OCI-LY3 (cell line): Measurements from ENCODE around the gene S1PR4.
A peak's percentile ranks its signal among the peaks of the same experiment; 100 is the strongest.

Experiments
- H2AFZ ChIP-seq: fragments of 200-600, 300-600 bp; shearing (Covaris generic); 2 replicates; pipeline ENCODE4 v1.6.0; 2014; ENCODE audit warnings: antibody characterized with exemption, low read depth, low read length
- H3K27ac ChIP-seq: fragments of 200-600, 300-600 bp; sonication (generic); 2 replicates; pipeline ENCODE4 v1.5.1; 2014; ENCODE audit warnings: mild to moderate bottlenecking, low read length, moderate library complexity, mixed read lengths
- H3K27me3 ChIP-seq: fragments of 200-600, 300-600 bp; sonication (generic); 2 replicates; pipeline ENCODE4 v1.6.1; 2014; ENCODE audit warnings: low read depth, low read length, mixed read lengths
- H3K36me3 ChIP-seq: fragments of 200-600, 300-600 bp; sonication (generic); replicated peaks from 2 replicates; pipeline ENCODE3; 2014; ENCODE audit warnings: low read depth, low read length, mixed read lengths
- H3K4me1 ChIP-seq: fragments of 300-600, 200-600 bp; sonication (generic); 2 replicates; pipeline ENCODE4 v1.6.1; 2014; ENCODE audit warnings: low read length, mixed read lengths
- H3K4me2 ChIP-seq: fragments of 200-600, 300-600 bp; sonication (generic); 2 replicates; pipeline ENCODE4 v1.6.1; 2014; ENCODE audit warnings: low read length, mixed read lengths
- H3K4me3 ChIP-seq: fragments of 300-600, 200-600 bp; sonication (generic); 2 replicates; pipeline ENCODE4 v1.5.1; 2014; ENCODE audit warnings: antibody characterized with exemption, mild to moderate bottlenecking, low read length, moderate library complexity
- H3K79me2 ChIP-seq: fragments of 300-600, 200-600 bp; shearing (Covaris generic); 2 replicates; pipeline ENCODE4 v1.6.1; 2014; ENCODE audit warnings: mild to moderate bottlenecking, low read length, mixed read lengths
- H3K9ac ChIP-seq: fragments of 300-600, 200-600 bp; shearing (Covaris generic); 2 replicates; pipeline ENCODE4 v1.6.0; 2014; ENCODE audit warnings: mild to moderate bottlenecking, low read length, moderate library complexity
- H3K9me3 ChIP-seq: fragments of 200-600, 300-600 bp; shearing (Covaris generic); 2 replicates; pipeline ENCODE4 v1.6.1; 2014; ENCODE audit warnings: low read length, mixed read lengths; ENCODE audit not compliant: insufficient read depth
- H4K20me1 ChIP-seq: fragments of 200-600, 300-600 bp; sonication (generic); 2 replicates; pipeline ENCODE4 v1.6.1; 2016; ENCODE audit warnings: low read length, mixed read lengths; ENCODE audit not compliant: insufficient read depth
- CTCF ChIP-seq: fragments of 200-600, 300-600 bp; sonication (generic); IDR thresholded peaks from 2 replicates; pipeline ENCODE4 v1.5.1; 2014; ENCODE audit warnings: antibody characterized with exemption, low read length, low read depth
- EZH2phosphoT487 ChIP-seq: fragments of 200-600 bp; shearing (Covaris generic); IDR thresholded peaks from 2 replicates; pipeline ENCODE4 v1.6.1; 2018; ENCODE audit warnings: antibody characterized with exemption, mixed run types, low read depth

The S1PR4 gene

GRCh38 chr19:3154957-3155736, 23.4 kb upstream of the S1PR4 start:
- H3K79me2 ChIP-seq = peaks cover 54% of the 10 kb centered on the region
- peaks cover 52% of the 10 kb centered on the region for H3K4me1 ChIP-seq
- H3K27ac ChIP-seq = peak overlapping the region; percentile 68
- peaks cover 6% of the 10 kb centered on the region for H4K20me1 ChIP-seq
- no peaks in the 10 kb centered on the region for H3K9me3 ChIP-seq
- peak overlapping the region; percentile 34 for H3K9ac ChIP-seq
- peak overlapping the region; percentile 63 for H3K4me3 ChIP-seq
- no peak overlapping the region for H2AFZ ChIP-seq
- peak overlapping the region; percentile 83 for H3K4me2 ChIP-seq
- TF ChIP-seq EZH2phosphoT487 = no peak
- no peak for TF ChIP-seq CTCF
- H3K27me3 ChIP-seq = no peaks in the 10 kb centered on the region
- H3K36me3 ChIP-seq = peaks cover 89% of the 10 kb centered on the region

- TF ChIP-seq EZH2phosphoT487 = no peak
- TF ChIP-seq CTCF = no peak
- Histone ChIP-seq H2AFZ (no peak overlapping the region), H3K4me1 (peaks cover 33% of the 10 kb centered on the region), H3K36me3 (peaks cover 85% of the 10 kb centered on the region), H3K4me2 (no peak overlapping the region), H3K9me3 (no peaks in the 10 kb centered on the region), H3K4me3 (no peak overlapping the region), H3K27ac (no peak overlapping the region), H4K20me1 (no peaks in the 10 kb centered on the region; the same call in 1 of the 2 replicates), H3K9ac (no peak overlapping the region), H3K27me3 (no peaks in the 10 kb centered on the region), H3K79me2 (peaks cover 33% of the 10 kb centered on the region)
These were observed 21.3 kb upstream of the S1PR4 start for GRCh38 chr19:3157096-3157845.

- H3K4me3 ChIP-seq = no peak overlapping the region
- H3K79me2 ChIP-seq = peaks cover 13% of the 10 kb centered on the region
- no peaks in the 10 kb centered on the region for H4K20me1 ChIP-seq
- H2AFZ ChIP-seq = no peak overlapping the region
- H3K9me3 ChIP-seq = no peaks in the 10 kb centered on the region
- H3K27me3 ChIP-seq = no peaks in the 10 kb centered on the region
- peaks cover 12% of the 10 kb centered on the region for H3K4me1 ChIP-seq
- H3K4me2 ChIP-seq = no peak overlapping the region
- no peak for TF ChIP-seq CTCF
- TF ChIP-seq EZH2phosphoT487 = no peak
- no peak overlapping the region for H3K9ac ChIP-seq
- H3K27ac ChIP-seq = no peak overlapping the region
- H3K36me3 ChIP-seq = peaks cover 84% of the 10 kb centered on the region
These were observed 19.0 kb upstream of the S1PR4 start for GRCh38 chr19:3159565-3159964.

GRCh38 chr19:3160219-3160618, 18.4 kb upstream of the S1PR4 start:
- Histone ChIP-seq H3K9me3 (no peaks in the 10 kb centered on the region), H3K27ac (no peak overlapping the region), H3K27me3 (no peaks in the 10 kb centered on the region), H3K79me2 (peaks cover 7% of the 10 kb centered on the region; the same call in 1 of the 2 replicates), H3K4me3 (no peak overlapping the region), H3K36me3 (peaks cover 79% of the 10 kb centered on the region), H4K20me1 (no peaks in the 10 kb centered on the region), H3K4me2 (no peak overlapping the region), H3K9ac (no peak overlapping the region), H3K4me1 (peaks cover 5% of the 10 kb centered on the region), H2AFZ (no peak overlapping the region)
- no peak for TF ChIP-seq CTCF
- TF ChIP-seq EZH2phosphoT487 = no peak
